Suprapubic skin (tissue), 4 donors: Measurements from ENCODE around the gene ITGB4. TPM values are rescaled to one million over a fixed set of nuclear protein-coding genes. Genes with fewer than 3 reads are reported as not detected.

Experiments
- DNase-seq, 2 donors: peaks; one replicate each; pipeline ENCODE4 v3.0.0-alpha.2; 2019; ENCODE audit warnings: low spot score in 2 of 2
- H3K27ac ChIP-seq: fragments of 200-600 bp; sonication (generic); one replicate; pipeline ENCODE4 v1.5.1; 2019
- H3K27me3 ChIP-seq: fragments of 200-600 bp; sonication (generic); one replicate; pipeline ENCODE4 v1.5.1; 2019
- H3K36me3 ChIP-seq: fragments of 200-600 bp; sonication (generic); one replicate; pipeline ENCODE4 v1.5.1; 2019
- H3K4me1 ChIP-seq: fragments of 200-600 bp; sonication (generic); one replicate; pipeline ENCODE4 v1.5.1; 2019
- H3K4me3 ChIP-seq: fragments of 200-600 bp; sonication (generic); one replicate; pipeline ENCODE4 v1.5.1; 2019; ENCODE audit warnings: mild to moderate bottlenecking
- H3K9me3 ChIP-seq: fragments of 200-600 bp; sonication (generic); one replicate; pipeline ENCODE4 v1.5.1; 2019
- CTCF ChIP-seq, 2 donors: fragments of 200-600 bp in 1 of 2; fragments of 450-650 bp in 1 of 2; sonication (generic) in 1 of 2; IDR thresholded peaks; one replicate each; pipeline ENCODE4 v1.5.1; 2016 to 2019; ENCODE audit warnings: antibody characterized with exemption in 2 of 2, mild to moderate bottlenecking in 1 of 2, moderate library complexity in 1 of 2
- EP300 ChIP-seq: sonication (generic); formaldehyde crosslinking; IDR thresholded peaks from one replicate; pipeline ENCODE4 v1.6.1; 2017; ENCODE audit warnings: antibody characterized with exemption
- POLR2A ChIP-seq, 2 donors: fragments of 450-650 bp; IDR thresholded peaks; one replicate each; pipeline ENCODE4 v1.6.1; 2017; ENCODE audit warnings: antibody characterized with exemption in 2 of 2, mild to moderate bottlenecking in 2 of 2, moderate library complexity in 2 of 2
- POLR2AphosphoS5 ChIP-seq, 3 donors: sonication (generic); formaldehyde crosslinking; IDR thresholded peaks; one replicate each; pipeline ENCODE4 v1.6.1; 2017; ENCODE audit warnings: antibody characterized with exemption in 3 of 3
- WGBS: methylation state at CpG from one replicate; pipeline ENCODE4 v1.1.5; 2018; 5-methylcytosine and 5-hydroxymethylcytosine counted together
- total RNA-seq, 4 donors: library from RNA; depleted of rRNA; stranded (reverse); fragments of >200 nt; gene quantifications; one replicate each; pipeline ENCODE4 v1.1.0, GENCODE V29; 2016

Gene ITGB4
- total RNA-seq, 4 donors from 2014 or later: 382 to 583 (median 474) TPM

GRCh38 chr17:75731716-75732498, 10.6 kb downstream of the ITGB4 start:
- no peaks in the 10 kb centered on the region for H3K4me1 ChIP-seq
- no peak overlapping the region for H3K4me3 ChIP-seq
- 94% methylated on average over 20 of the region's 31 CpGs for WGBS
- no peak for TF ChIP-seq EP300
- no peak for TF ChIP-seq POLR2AphosphoS5 (IDR thresholded peaks at IDR 0.05)
- no peak for TF ChIP-seq CTCF (IDR thresholded peaks at IDR 0.05)
- TF ChIP-seq POLR2A (IDR thresholded peaks at IDR 0.05): no peak
- no peak overlapping the region for H3K27ac ChIP-seq
- H3K36me3 ChIP-seq: peaks cover 85% of the 10 kb centered on the region
- no peaks in the 10 kb centered on the region for H3K9me3 ChIP-seq
- DNase-seq: peak in 1 of 2 donors; percentile 54
- no peaks in the 10 kb centered on the region for H3K27me3 ChIP-seq

- peak in 1 of 2 donors; percentile 57 for DNase-seq
- Histone ChIP-seq H3K9me3 (no peaks in the 10 kb centered on the region), H3K27me3 (no peaks in the 10 kb centered on the region), H3K4me3 (no peak overlapping the region), H3K4me1 (no peaks in the 10 kb centered on the region), H3K36me3 (peaks cover 81% of the 10 kb centered on the region), H3K27ac (no peak overlapping the region)
- TF ChIP-seq EP300: no peak
- TF ChIP-seq POLR2AphosphoS5 (IDR thresholded peaks at IDR 0.05): no peak
- no peak for TF ChIP-seq CTCF (IDR thresholded peaks at IDR 0.05)
- no peak for TF ChIP-seq POLR2A (IDR thresholded peaks at IDR 0.05)
- 90% methylated on average over 16 of the region's 18 CpGs for WGBS
Observed at GRCh38 chr17:75733471-75733870, 12.2 kb downstream of the ITGB4 start.

GRCh38 chr17:75734674-75735294, 13.5 kb downstream of the ITGB4 start:
- WGBS: 72% methylated on average over 4 of the region's 4 CpGs
- no peaks in the 10 kb centered on the region for H3K4me1 ChIP-seq
- DNase-seq: no peak
- no peaks in the 10 kb centered on the region for H3K9me3 ChIP-seq
- H3K36me3 ChIP-seq: peaks cover 78% of the 10 kb centered on the region
- H3K27me3 ChIP-seq: no peaks in the 10 kb centered on the region
- no peak overlapping the region for H3K27ac ChIP-seq
- TF ChIP-seq POLR2AphosphoS5 (IDR thresholded peaks at IDR 0.05): no peak
- TF ChIP-seq EP300: no peak
- no peak for TF ChIP-seq POLR2A (IDR thresholded peaks at IDR 0.05)
- no peak for TF ChIP-seq CTCF (IDR thresholded peaks at IDR 0.05)
- no peak overlapping the region for H3K4me3 ChIP-seq

GRCh38 chr17:75736173-75736835, 15.0 kb downstream of the ITGB4 start:
- H3K27me3 ChIP-seq: no peaks in the 10 kb centered on the region
- H3K4me3 ChIP-seq: no peak overlapping the region
- peaks cover 78% of the 10 kb centered on the region for H3K36me3 ChIP-seq
- no peaks in the 10 kb centered on the region for H3K9me3 ChIP-seq
- WGBS: 94% methylated on average over 17 of the region's 26 CpGs
- TF ChIP-seq POLR2A (IDR thresholded peaks at IDR 0.05) (no peak), POLR2AphosphoS5 (IDR thresholded peaks at IDR 0.05) (no peak), CTCF (IDR thresholded peaks at IDR 0.05) (no peak), EP300 (no peak)
- DNase-seq: peak in 1 of 2 donors; percentile 57
- H3K4me1 ChIP-seq: no peaks in the 10 kb centered on the region
- no peak overlapping the region for H3K27ac ChIP-seq
